HFF-Myc (cell line): Measurements from ENCODE around the gene NUTF2.

Experiments used
- DNase-seq: peaks from one replicate; pipeline ENCODE4 v3.0.0-alpha.2; 2011; ENCODE audit warnings: low read depth; ENCODE audit errors: extremely low read depth
- H3K4me3 ChIP-seq: replicated peaks from 2 replicates; pipeline ENCODE4 v1.5.1; 2011; ENCODE audit warnings: low read depth, mild to moderate bottlenecking, control low read depth, low read length
- TF ChIP-seq, protein P1 (sequence below): IDR thresholded peaks from 2 replicates; pipeline ENCODE4 v1.5.1; 2012; ENCODE audit warnings: mild to moderate bottlenecking, low read depth, low read length, control low read depth; ENCODE audit errors: missing control alignments

NUTF2 gene

DNA sequence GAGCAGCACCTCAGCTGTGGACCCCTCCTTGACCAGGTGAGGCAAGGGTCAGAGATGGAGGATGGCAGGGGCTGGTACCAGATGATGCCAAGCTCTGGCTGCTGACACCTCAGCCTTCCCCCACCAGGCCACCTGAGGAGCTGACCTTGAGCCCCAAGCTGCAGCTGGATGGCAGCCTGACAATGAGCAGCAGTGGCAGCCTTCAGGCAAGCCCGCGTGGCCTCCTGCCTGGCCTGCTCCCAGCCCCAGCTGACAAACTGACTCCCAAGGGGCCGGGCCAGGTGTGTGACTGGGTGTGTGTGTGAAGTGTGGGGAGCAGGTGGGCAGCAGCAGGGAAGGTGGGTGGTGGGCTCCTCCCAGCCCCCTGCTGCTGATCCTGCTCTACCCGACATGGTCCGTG is 33.2 kb downstream of the NUTF2 start:
- no peak overlapping the region for H3K4me3 ChIP-seq
- no peak for DNase-seq
- TF ChIP-seq, protein P1, sequence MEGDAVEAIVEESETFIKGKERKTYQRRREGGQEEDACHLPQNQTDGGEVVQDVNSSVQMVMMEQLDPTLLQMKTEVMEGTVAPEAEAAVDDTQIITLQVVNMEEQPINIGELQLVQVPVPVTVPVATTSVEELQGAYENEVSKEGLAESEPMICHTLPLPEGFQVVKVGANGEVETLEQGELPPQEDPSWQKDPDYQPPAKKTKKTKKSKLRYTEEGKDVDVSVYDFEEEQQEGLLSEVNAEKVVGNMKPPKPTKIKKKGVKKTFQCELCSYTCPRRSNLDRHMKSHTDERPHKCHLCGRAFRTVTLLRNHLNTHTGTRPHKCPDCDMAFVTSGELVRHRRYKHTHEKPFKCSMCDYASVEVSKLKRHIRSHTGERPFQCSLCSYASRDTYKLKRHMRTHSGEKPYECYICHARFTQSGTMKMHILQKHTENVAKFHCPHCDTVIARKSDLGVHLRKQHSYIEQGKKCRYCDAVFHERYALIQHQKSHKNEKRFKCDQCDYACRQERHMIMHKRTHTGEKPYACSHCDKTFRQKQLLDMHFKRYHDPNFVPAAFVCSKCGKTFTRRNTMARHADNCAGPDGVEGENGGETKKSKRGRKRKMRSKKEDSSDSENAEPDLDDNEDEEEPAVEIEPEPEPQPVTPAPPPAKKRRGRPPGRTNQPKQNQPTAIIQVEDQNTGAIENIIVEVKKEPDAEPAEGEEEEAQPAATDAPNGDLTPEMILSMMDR = no peak

DNA sequence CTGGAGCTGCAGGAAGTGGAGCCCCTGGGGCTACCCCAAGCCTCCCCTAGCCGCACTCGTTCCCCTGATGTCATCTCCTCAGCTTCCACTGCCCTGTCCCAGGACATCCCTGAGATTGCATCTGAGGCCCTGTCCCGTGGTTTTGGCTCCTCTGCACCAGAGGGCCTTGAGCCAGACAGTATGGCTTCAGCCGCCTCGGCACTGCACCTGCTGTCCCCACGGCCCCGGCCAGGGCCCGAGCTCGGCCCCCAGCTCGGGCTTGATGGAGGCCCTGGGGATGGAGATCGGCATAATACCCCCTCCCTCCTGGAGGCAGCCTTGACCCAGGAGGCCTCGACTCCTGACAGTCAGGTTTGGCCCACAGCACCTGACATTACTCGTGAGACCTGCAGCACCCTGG is 33.9 kb downstream of the NUTF2 start:
- no peak overlapping the region for H3K4me3 ChIP-seq
- DNase-seq = no peak
- TF ChIP-seq, protein P1 = no peak

DNA sequence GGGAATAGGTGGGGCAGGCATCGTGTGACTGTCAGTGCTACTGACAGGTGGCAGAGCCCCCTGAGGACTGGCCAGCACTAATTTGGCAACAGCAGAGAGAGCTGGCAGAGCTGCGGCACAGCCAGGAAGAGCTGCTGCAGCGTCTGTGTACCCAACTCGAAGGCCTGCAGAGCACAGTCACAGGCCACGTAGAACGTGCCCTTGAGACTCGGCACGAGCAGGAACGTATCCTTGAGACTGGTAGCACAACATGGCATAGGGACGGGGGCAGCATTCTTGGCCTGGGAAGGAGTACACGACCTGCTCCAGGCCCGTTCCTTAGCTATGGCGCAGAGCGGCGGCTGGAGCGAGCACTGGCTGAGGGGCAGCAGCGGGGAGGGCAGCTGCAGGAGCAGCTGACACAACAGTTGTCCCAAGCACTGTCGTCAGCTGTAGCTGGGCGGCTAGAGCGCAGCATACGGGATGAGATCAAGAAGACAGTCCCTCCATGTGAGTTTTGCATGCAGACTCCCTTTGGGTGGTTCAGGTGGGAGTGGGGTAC is 35.0 kb downstream of the NUTF2 start:
- DNase-seq = no peak
- H3K4me3 ChIP-seq = no peak overlapping the region
- TF ChIP-seq, protein P1 = no peak

- DNase-seq = no peak
- TF ChIP-seq, protein P1 = no peak
- H3K4me3 ChIP-seq = no peak overlapping the region
Observed at GRCh38 chr16:67882374-67883145, 35.8 kb downstream of the NUTF2 start.

DNA sequence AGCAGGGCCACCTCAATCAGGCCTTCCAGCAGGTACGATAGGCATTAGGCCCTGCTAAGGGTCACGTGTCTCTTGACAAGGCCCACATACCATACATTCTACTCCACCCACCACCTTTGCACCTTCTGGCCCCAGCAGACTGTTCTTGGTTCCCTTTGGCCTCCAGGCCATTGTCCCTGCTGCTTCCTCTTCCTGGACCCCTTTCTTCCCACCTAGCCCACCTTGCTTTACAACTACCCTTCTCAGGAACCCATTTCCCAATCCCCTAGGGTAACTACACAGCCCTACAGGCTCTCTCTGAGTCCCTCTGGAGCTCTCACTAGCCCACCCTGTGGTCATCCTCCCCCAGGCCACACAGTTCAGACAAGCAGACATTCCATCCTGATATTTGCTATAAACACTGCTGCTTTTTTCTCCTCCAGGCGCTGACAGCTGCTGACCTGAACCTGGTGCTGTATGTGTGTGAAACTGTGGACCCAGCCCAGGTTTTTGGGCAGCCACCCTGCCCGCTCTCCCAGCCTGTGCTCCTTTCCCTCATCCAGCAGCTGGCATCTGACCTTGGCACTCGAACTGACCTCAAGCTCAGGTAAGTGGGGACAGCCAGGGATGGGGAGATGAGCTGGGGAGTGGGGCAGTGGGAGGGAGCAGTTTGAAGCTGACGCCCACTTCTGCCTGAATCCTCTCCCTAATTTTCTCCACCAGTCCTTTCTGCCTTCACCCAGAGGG is 36.6 kb downstream of the NUTF2 start:
- DNase-seq = no peak
- TF ChIP-seq, protein P1 = no peak
- no peak overlapping the region for H3K4me3 ChIP-seq

DNA sequence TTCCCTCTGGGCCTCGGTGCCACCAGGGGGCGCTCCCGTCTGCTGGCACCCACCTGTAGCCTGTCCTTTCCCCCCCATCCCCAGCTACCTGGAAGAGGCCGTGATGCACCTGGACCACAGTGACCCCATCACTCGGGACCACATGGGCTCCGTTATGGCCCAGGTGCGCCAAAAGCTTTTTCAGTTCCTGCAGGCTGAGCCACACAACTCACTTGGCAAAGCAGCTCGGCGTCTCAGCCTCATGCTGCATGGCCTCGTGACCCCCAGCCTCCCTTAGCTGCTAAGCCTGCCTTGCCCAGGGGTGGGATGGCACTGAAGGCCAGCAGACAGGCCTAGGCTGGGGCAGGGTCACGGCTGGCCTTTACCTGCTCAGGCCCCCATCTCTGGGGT is 37.1 kb downstream of the NUTF2 start:
- TF ChIP-seq, protein P1 = peak; percentile 94
- DNase-seq = no peak
- H3K4me3 ChIP-seq = no peak overlapping the region
